Hepatocyte (in vitro differentiated cells): Measurements from ENCODE around the gene PHF2. TPM values are rescaled to one million over a fixed set of nuclear protein-coding genes. Genes with fewer than 3 reads are reported as not detected.
"Not testable (repeated sequence)": the region's sequence is repeated elsewhere in the genome, so short reads cannot be mapped to it uniquely, and the experiment has no call there.

Experiments used
- DNase-seq: peaks from one replicate; pipeline ENCODE4 v3.0.0-alpha.2; 2016; ENCODE audit warnings: low spot score
- H2AFZ ChIP-seq: fragments of 200-600 bp; sonication (generic); 2 replicates; pipeline ENCODE4 v1.6.0; 2016; ENCODE audit warnings: antibody characterized with exemption, mild to moderate bottlenecking
- H3K27ac ChIP-seq: fragments of 200-600 bp; sonication (generic); 2 replicates; pipeline ENCODE4 v1.5.1; 2016; ENCODE audit warnings: mild to moderate bottlenecking
- H3K27me3 ChIP-seq: fragments of 200-600 bp; sonication (generic); 2 replicates; pipeline ENCODE4 v1.6.1; 2016
- H3K36me3 ChIP-seq: fragments of 200-600 bp; sonication (generic); replicated peaks from 2 replicates; pipeline ENCODE4 v1.5.1; 2016; ENCODE audit warnings: low read depth; ENCODE audit not compliant: insufficient read depth
- H3K4me1 ChIP-seq: fragments of 200-600 bp; sonication (generic); 2 replicates; pipeline ENCODE4 v1.5.1; 2016; ENCODE audit warnings: mild to moderate bottlenecking, moderate library complexity; ENCODE audit not compliant: insufficient read depth
- H3K4me2 ChIP-seq: fragments of 200-600 bp; sonication (generic); 2 replicates; pipeline ENCODE4 v1.6.0; 2016
- H3K4me3 ChIP-seq: fragments of 200-600 bp; sonication (generic); 2 replicates; pipeline ENCODE4 v1.5.1; 2016; ENCODE audit warnings: mild to moderate bottlenecking
- H3K79me2 ChIP-seq: fragments of 200-600 bp; sonication (generic); 2 replicates; pipeline ENCODE4 v1.6.0; 2017; ENCODE audit warnings: mild to moderate bottlenecking
- H3K9me2 ChIP-seq: fragments of 200-600 bp; sonication (generic); replicated peaks from 2 replicates; pipeline ENCODE4 v1.6.0; 2017; ENCODE audit warnings: mild to moderate bottlenecking; ENCODE audit not compliant: insufficient read depth
- H3K9me3 ChIP-seq: fragments of 200-600 bp; sonication (generic); 2 replicates; pipeline ENCODE4 v1.5.1; 2016; ENCODE audit warnings: low read depth, mild to moderate bottlenecking
- H4K20me1 ChIP-seq: fragments of 200-600 bp; sonication (generic); 2 replicates; pipeline ENCODE4 v1.6.0; 2016; ENCODE audit warnings: mild to moderate bottlenecking; ENCODE audit not compliant: insufficient read depth, poor library complexity, severe bottlenecking
- EZH2 ChIP-seq: fragments of 200-600 bp; sonication (generic); IDR thresholded peaks from 2 replicates; pipeline ENCODE4 v1.6.1; 2016; ENCODE audit warnings: antibody characterized with exemption, mild to moderate bottlenecking, borderline replicate concordance
- EZH2phosphoT487 ChIP-seq: fragments of 200-600 bp; sonication (generic); IDR thresholded peaks from one replicate; pipeline ENCODE4 v1.6.1; 2018; ENCODE audit warnings: antibody characterized with exemption, mild to moderate bottlenecking, low read depth, moderate library complexity; ENCODE audit not compliant: unreplicated experiment, severe bottlenecking
- WGBS: methylation state at CpG from one replicate; pipeline ENCODE4 v1.1.6; 2016; ENCODE audit warnings: low lambda C conversion rate; ENCODE audit errors: missing lambda C conversion rate; 5-methylcytosine and 5-hydroxymethylcytosine counted together
- polyA plus RNA-seq: library from polyadenylated mRNA; unstranded; fragments of >200 nt; fragmentation: Nextera tagmentation; extraction: Ambion mirVana; gene quantifications from 2 replicates; pipeline ENCODE4 v1.2.1, GENCODE V29; 2016
- total RNA-seq: library from RNA; depleted of rRNA; stranded (reverse); fragments of >200 nt; gene quantifications from 2 replicates; pipeline ENCODE4 v1.2.3, GENCODE V29; 2014
- TF ChIP-seq, protein P1 (sequence below): fragments of 200-600 bp; sonication (generic); IDR thresholded peaks from 2 replicates; pipeline ENCODE4 v1.5.1; 2016; ENCODE audit warnings: antibody characterized with exemption, mild to moderate bottlenecking; ENCODE audit not compliant: poor library complexity

Gene PHF2
- total and polyA plus RNA-seq, 2 experiments from 2014 or later, result 10.5 to 19.8 TPM

DNA sequence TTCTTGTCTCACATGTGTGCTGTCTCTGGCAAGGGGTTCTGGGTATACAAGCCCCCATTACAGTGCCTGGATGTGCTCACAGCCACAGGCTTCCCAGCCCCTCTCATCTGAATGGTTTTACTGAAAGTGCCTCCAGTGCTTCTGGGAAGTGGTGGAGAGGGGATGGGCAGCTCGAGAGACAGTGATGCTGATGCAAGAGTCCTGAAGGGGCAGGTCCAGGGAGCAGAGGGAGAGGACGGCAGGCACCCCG lies 93.5 kb downstream of the PHF2 start:
- Histone ChIP-seq H3K4me2 (no peak overlapping the region), H3K4me1 (no peaks in the 10 kb centered on the region), H3K79me2 (no peaks in the 10 kb centered on the region), H3K27me3 (no peaks in the 10 kb centered on the region), H3K9me3 (no peaks in the 10 kb centered on the region), H4K20me1 (no peaks in the 10 kb centered on the region), H3K4me3 (no peak overlapping the region), H2AFZ (no peak overlapping the region), H3K36me3 (no peaks in the 10 kb centered on the region), H3K27ac (no peak overlapping the region), H3K9me2 (no peaks in the 10 kb centered on the region)
- DNase-seq, result no peak
- TF ChIP-seq, protein P1, sequence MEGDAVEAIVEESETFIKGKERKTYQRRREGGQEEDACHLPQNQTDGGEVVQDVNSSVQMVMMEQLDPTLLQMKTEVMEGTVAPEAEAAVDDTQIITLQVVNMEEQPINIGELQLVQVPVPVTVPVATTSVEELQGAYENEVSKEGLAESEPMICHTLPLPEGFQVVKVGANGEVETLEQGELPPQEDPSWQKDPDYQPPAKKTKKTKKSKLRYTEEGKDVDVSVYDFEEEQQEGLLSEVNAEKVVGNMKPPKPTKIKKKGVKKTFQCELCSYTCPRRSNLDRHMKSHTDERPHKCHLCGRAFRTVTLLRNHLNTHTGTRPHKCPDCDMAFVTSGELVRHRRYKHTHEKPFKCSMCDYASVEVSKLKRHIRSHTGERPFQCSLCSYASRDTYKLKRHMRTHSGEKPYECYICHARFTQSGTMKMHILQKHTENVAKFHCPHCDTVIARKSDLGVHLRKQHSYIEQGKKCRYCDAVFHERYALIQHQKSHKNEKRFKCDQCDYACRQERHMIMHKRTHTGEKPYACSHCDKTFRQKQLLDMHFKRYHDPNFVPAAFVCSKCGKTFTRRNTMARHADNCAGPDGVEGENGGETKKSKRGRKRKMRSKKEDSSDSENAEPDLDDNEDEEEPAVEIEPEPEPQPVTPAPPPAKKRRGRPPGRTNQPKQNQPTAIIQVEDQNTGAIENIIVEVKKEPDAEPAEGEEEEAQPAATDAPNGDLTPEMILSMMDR, result no peak
- no peak for TF ChIP-seq EZH2phosphoT487
- no peak for TF ChIP-seq EZH2
- WGBS, result 83% methylated on average over 3 of the region's 3 CpGs

DNA sequence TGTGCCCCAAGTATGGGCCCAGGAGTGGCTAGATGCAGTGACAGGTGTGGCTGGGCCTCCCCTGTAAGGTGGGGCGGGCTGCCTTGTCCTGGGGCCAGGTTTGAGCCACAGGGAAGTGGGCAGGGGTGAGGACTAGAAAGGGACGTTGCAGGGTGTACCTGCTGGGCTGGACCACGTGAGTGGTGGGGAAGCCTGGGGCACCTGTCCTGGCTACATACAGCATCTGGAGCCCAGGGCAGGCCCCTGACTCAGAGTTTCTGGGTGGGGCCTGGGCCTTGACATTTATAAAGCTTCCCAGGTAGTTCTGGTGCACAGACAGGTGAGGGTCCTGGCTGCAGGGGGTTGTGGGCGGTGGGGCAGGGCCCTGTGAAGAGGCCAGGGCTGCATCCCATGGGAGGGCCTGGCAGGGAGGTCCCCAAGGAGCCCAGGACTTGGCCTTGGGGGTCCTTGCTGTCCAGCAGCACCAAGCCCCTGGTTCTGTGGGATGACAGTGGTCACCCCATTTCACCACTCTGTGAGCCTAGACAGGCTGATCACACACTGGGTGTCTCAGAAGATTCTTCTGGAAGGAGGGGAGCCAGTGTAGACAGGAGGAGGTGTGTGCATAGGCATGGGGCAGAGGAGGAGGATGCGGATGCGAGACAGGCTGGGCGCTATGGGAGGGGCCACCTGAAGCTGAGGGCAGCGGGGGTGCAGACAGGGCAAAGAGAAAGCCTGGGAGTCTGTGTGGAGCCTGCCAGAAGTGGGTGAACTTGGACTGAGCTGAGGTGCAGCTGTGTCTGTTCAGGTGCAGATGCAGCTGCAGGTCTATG lies 94.0 kb downstream of the PHF2 start:
- no peak overlapping the region for H3K4me3 ChIP-seq
- H3K9me3 ChIP-seq, result no peaks in the 10 kb centered on the region
- no peaks in the 10 kb centered on the region for H3K4me1 ChIP-seq
- no peak overlapping the region for H3K27ac ChIP-seq
- DNase-seq, result no peak
- no peaks in the 10 kb centered on the region for H3K79me2 ChIP-seq
- no peaks in the 10 kb centered on the region for H3K27me3 ChIP-seq
- no peak overlapping the region for H3K4me2 ChIP-seq
- 94% methylated on average over 8 of the region's 8 CpGs for WGBS
- H3K36me3 ChIP-seq, result no peaks in the 10 kb centered on the region
- no peaks in the 10 kb centered on the region for H4K20me1 ChIP-seq
- TF ChIP-seq, protein P1, result no peak
- TF ChIP-seq EZH2 (no peak), EZH2phosphoT487 (no peak)
- no peak overlapping the region for H2AFZ ChIP-seq
- no peaks in the 10 kb centered on the region for H3K9me2 ChIP-seq

DNA sequence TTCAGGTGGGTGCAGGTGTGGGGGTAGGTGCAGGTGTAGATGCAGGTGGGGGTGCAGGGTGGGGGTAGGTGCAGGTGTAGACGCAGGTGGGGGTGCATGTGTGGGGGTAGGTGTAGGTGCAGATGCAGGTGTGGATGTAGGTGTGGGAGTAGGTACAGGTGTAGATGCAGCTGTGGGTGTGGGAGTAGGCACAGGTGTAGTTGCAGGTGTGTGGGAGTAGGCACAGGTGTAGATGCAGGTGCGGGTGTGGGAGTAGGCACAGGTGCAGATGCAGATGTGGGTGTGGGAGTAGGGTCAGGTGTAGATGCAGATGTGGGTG lies 94.6 kb downstream of the PHF2 start:
- no peak for DNase-seq
- H4K20me1 ChIP-seq, result no peaks in the 10 kb centered on the region
- no peaks in the 10 kb centered on the region for H3K36me3 ChIP-seq
- no peaks in the 10 kb centered on the region for H3K9me3 ChIP-seq
- no peaks in the 10 kb centered on the region for H3K9me2 ChIP-seq
- H3K27ac ChIP-seq, result no peak overlapping the region
- H3K79me2 ChIP-seq, result no peaks in the 10 kb centered on the region
- WGBS, result 100% methylated on average over 2 of the region's 2 CpGs
- no peaks in the 10 kb centered on the region for H3K4me1 ChIP-seq
- H3K4me2 ChIP-seq, result no peak overlapping the region
- no peaks in the 10 kb centered on the region for H3K27me3 ChIP-seq
- no peak overlapping the region for H2AFZ ChIP-seq
- no peak overlapping the region for H3K4me3 ChIP-seq
- TF ChIP-seq EZH2, result no peak
- no peak for TF ChIP-seq EZH2phosphoT487
- TF ChIP-seq, protein P1, result no peak

DNA sequence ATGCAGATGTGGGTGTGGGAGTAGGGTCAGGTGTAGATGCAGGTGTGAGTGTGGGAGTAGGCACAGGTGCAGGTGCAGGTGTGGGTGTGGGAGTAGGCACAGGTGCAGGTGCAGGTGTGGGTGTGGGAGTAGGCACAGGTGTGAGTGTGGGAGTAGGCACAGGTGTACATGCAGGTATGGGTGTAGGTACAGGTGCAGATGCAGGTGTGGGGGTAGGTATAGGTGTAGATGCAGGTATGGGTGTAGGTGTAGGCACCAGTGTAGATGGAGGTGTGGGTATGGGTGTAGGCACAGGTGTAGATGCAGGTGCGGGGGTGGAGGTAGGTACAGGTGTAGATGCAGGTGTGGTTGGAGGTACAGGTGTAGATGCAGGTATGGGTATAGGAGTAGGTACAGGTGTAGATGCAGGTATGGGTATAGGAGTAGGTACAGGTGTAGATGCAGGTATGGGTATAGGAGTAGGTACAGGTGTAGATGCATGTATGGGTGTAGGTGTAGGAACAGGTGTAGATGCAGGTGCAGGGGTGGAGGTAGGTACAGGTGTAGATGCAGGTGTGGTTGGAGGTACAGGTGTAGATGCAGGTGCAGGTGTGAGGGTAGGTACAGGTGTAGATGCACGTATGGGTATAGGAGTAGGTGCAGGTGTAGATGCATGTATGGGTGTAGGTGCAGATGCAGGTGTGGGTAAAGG lies 96.1 kb downstream of the PHF2 start:
- H3K27me3 ChIP-seq, H3K9me2 ChIP-seq, H3K4me2 ChIP-seq, H2AFZ ChIP-seq, H3K79me2 ChIP-seq, H3K9me3 ChIP-seq, H3K4me1 ChIP-seq, H4K20me1 ChIP-seq, H3K36me3 ChIP-seq, H3K27ac ChIP-seq, H3K4me3 ChIP-seq, DNase-seq: not testable (repeated sequence)
- 100% methylated on average over 2 of the region's 2 CpGs for whole genome bisulfite sequencing
